K562 (cell line): ENCODE results near the gene THRSP. TPM values are rescaled to one million over a fixed set of nuclear protein-coding genes. Genes with fewer than 3 reads are reported as not detected.

ENCODE experiments used
- CEBPB ChIP-seq: fragments of 450-650 bp; IDR thresholded peaks from 2 replicates; pipeline ENCODE4 v1.6.1; 2016; ENCODE audit warnings: missing genetic modification characterization, missing compliant biosample characterization
- CHD7 ChIP-seq: fragments of 200-600 bp; sonication (generic); IDR thresholded peaks from one replicate; pipeline ENCODE4 v1.6.1; 2012; ENCODE audit warnings: mild to moderate bottlenecking, low read depth, low read length, inconsistent platforms
- CREM ChIP-seq: IDR thresholded peaks from 2 replicates; pipeline ENCODE4 v1.6.1; 2014; ENCODE audit warnings: antibody characterized with exemption, low read depth
- ESRRB ChIP-seq: fragments of 250-450 bp; sonication (Bioruptor Pico); IDR thresholded peaks from 2 replicates; pipeline ENCODE4 v1.5.0; 2020; ENCODE audit warnings: mild to moderate bottlenecking, moderate library complexity, borderline replicate concordance
- MTF1 ChIP-seq: fragments of 250-450 bp; sonication (Bioruptor Pico); IDR thresholded peaks from 2 replicates; pipeline ENCODE4 v1.9.0; 2021; ENCODE audit warnings: moderate library complexity, mild to moderate bottlenecking, inconsistent platforms, borderline replicate concordance
- NFRKB ChIP-seq: fragments of 450-650 bp; IDR thresholded peaks from 2 replicates; pipeline ENCODE4 v1.6.1; 2016; ENCODE audit warnings: low read depth
- PTBP1 ChIP-seq: fragments of 200-400 bp; formaldehyde crosslinking; IDR thresholded peaks from 2 replicates; pipeline ENCODE4 v1.6.1; 2017; ENCODE audit warnings: low read depth, low read length
- SREBF2 ChIP-seq: sonication (generic); formaldehyde crosslinking; IDR thresholded peaks from 2 replicates; pipeline ENCODE4 v1.4.0; 2020; ENCODE audit warnings: mild to moderate bottlenecking, missing genetic modification reagents
- TBP ChIP-seq: optimal IDR thresholded peaks from 2 replicates; pipeline ENCODE3; 2011; ENCODE audit warnings: low read depth, low read length, improper control_type of control experiment
- ZEB2 ChIP-seq: fragments of 450-650 bp; IDR thresholded peaks from 2 replicates; pipeline ENCODE4 v1.6.1; 2016
- ZNF41 ChIP-seq: fragments of 250-450 bp; sonication (Bioruptor Pico); conservative IDR thresholded peaks from 2 replicates; pipeline ENCODE4 v1.4.0; 2020; ENCODE audit warnings: mild to moderate bottlenecking
- ZNF512 ChIP-seq: IDR thresholded peaks from 2 replicates; pipeline ENCODE4 v1.6.1; 2016; ENCODE audit warnings: missing genetic modification characterization, missing compliant biosample characterization
- ZNF764 ChIP-seq: fragments of 250-450 bp; sonication (Bioruptor Pico); IDR thresholded peaks from 2 replicates; pipeline ENCODE4 v1.4.0; 2020; ENCODE audit warnings: low read depth, mild to moderate bottlenecking, moderate library complexity
- ZNF79 ChIP-seq: fragments of 250-450 bp; sonication (Bioruptor Pico); IDR thresholded peaks from 2 replicates; pipeline ENCODE4 v1.4.0; 2020; ENCODE audit warnings: low read depth, mild to moderate bottlenecking, moderate library complexity
- polyA plus RNA-seq, 8 experiments: library from polyadenylated mRNA; depleted of rRNA in 4 of 8; stranded (reverse) in 5 of 8; unstranded in 3 of 8; fragments of >200 nt; fragmentation: Nextera tagmentation in 2 of 8; fragmentation: Illumina TruSeq in 1 of 8; extraction: Ambion mirVana in 2 of 8; extraction: Trizol in 1 of 8; gene quantifications; 2 replicates each; pipeline versions ENCODE4 v1.2.1 to v1.2.3, GENCODE V29; 2011 to 2014; ENCODE audit warnings: inconsistent platforms in 1 of 8, missing spikeins in 1 of 8
- total RNA-seq, 7 experiments: library from RNA; depleted of rRNA in 6 of 7; stranded (reverse); fragments of >200 nt in 6 of 7; fragmentation: Illumina TruSeq in 2 of 7; extraction: Trizol in 2 of 7; gene quantifications; 2 replicates each; pipeline versions ENCODE4 v1.2.1 to v1.2.3, GENCODE V29; 2011 to 2021; ENCODE audit warnings: low replicate concordance in 1 of 7

The THRSP gene
- total and polyA plus RNA-seq, 9 of the 15 experiments (the other 6 are each of a cell fraction or from before 2014, with no cell fraction given), result 0.23 to 0.56 (median 0.31) TPM; not detected in 2

GRCh38 chr11:78080084-78080817 lies 16.6 kb downstream of the THRSP start (continued):
- TF ChIP-seq CHD7, result no peak
- TF ChIP-seq MTF1 (CRISPR knock-in tag), result no peak
- TF ChIP-seq PTBP1, result no peak
- TF ChIP-seq ZNF764 (CRISPR knock-in tag), result no peak
- peak; percentile 59; the same call in 1 of the 2 replicates for TF ChIP-seq NFRKB
- no peak for TF ChIP-seq ZNF41
- TF ChIP-seq ZNF79 (CRISPR knock-in tag), result no peak
- TF ChIP-seq ZEB2, result no peak
- no peak; the same call in 1 of the 2 replicates for TF ChIP-seq CEBPB (tag)
- no peak for TF ChIP-seq TBP
- no peak for TF ChIP-seq CREM
- no peak for TF ChIP-seq ESRRB (CRISPR knock-in tag)
- no peak for TF ChIP-seq SREBF2 (CRISPR knock-in tag)
- no peak for TF ChIP-seq ZNF512
